Measurements from ENCODE around the gene OR1G1.

OR1G1 gene

DNA sequence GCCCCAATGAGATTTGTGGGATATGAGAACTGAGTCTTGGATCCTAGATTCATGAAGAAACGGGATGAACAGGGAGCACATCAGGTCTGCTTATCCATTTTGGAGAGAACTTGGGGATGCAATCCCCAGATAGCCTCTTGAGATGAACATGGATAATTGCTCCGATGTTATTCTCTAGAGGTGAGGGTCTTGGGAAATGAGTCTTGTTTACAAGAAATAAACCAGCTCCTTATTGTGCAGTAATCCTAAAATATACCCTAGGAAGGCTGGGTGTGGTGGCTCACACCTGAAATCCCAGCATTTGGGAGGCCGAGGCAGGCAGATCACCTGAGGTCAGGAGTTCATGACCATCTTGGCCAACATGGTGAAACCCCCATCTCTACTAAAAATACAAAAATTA, 23.0 kb downstream of the OR1G1 start, which contains the start of gene OR1D2:
OR1D2 (minus strand) TSS at position 101 of the 400 bp plus-strand sequence. CDS start 11,426 bp downstream, outside the sequence.
- H3K23ac ChIP-seq (ENCODE audit: low read length) = no peak within 1 kb of the TSS
- WGBS (ENCODE audit: extremely low coverage, insufficient coverage, insufficient read length) = no CpG with 5 or more reads among the region's 3 CpGs
- H2BK120ac ChIP-seq (ENCODE audit: insufficient read depth, low read length, poor library complexity) = no peak within 1 kb of the TSS
- no peak within 1 kb of the TSS for H3K27ac ChIP-seq (ENCODE audit: low read depth, low read length)
- H3K14ac ChIP-seq (ENCODE audit: low read length) = no peak within 1 kb of the TSS
- H3K9ac ChIP-seq (ENCODE audit: low read length) = no peak within 1 kb of the TSS
- no peaks in the 10 kb centered on the region for H3K36me3 ChIP-seq (ENCODE audit: control insufficient read depth in 1 of 2, insufficient read depth in 2 of 2, low read length in 2 of 2)
- H3K18ac ChIP-seq (ENCODE audit: low read length) = no peak within 1 kb of the TSS
- no peak within 1 kb of the TSS for H2AK5ac ChIP-seq (ENCODE audit: low read length)
- no peak within 1 kb of the TSS for H4K12ac ChIP-seq (ENCODE audit: low read depth, low read length)
- H4K8ac ChIP-seq (ENCODE audit: low read depth, low read length) = no peak within 1 kb of the TSS
- H2AFZ ChIP-seq (ENCODE audit: insufficient read depth, low read length, poor library complexity) = no peak within 1 kb of the TSS
- H3K27me3 ChIP-seq (ENCODE audit: insufficient read depth, low read length) = no peaks in the 10 kb centered on the region
- H4K91ac ChIP-seq (ENCODE audit: low read depth, low read length) = no peak within 1 kb of the TSS
- no peak within 1 kb of the TSS for H2BK12ac ChIP-seq (ENCODE audit: low read length)
- H3K79me1 ChIP-seq (ENCODE audit: low read length) = no peaks in the 10 kb centered on the region
- H3K4ac ChIP-seq (ENCODE audit: low read depth, low read length) = no peak within 1 kb of the TSS
- DNase-seq = no peak
- H3K9me3 ChIP-seq (ENCODE audit: insufficient read depth, low read depth, low read length) = peaks cover 6% of the 10 kb centered on the region
- no peaks in the 10 kb centered on the region for H3K79me2 ChIP-seq (ENCODE audit: control insufficient read depth, insufficient read depth, low read length, poor library complexity)
- no peak within 1 kb of the TSS for H3K4me2 ChIP-seq (ENCODE audit: low read length)
- H3K4me3 ChIP-seq (ENCODE audit: low read depth, low read length) = no peak within 1 kb of the TSS
- no peaks in the 10 kb centered on the region for H3K4me1 ChIP-seq (ENCODE audit: control insufficient read depth in 1 of 2, insufficient read depth in 2 of 2, low read length in 2 of 2)
- H2BK5ac ChIP-seq (ENCODE audit: low read depth, low read length, poor library complexity) = no peak within 1 kb of the TSS
